K562 (cell line): ENCODE measurements around the gene AMDHD2. TPM values are rescaled to one million over a fixed set of nuclear protein-coding genes. Genes with fewer than 3 reads are reported as not detected.

ENCODE experiments used
- REST ChIP-seq, 2 experiments: fragments of 450-650 bp; formaldehyde crosslinking in 1 of 2; IDR thresholded peaks; 2 replicates each; pipeline versions ENCODE4 v1.4.0 to v1.6.1; 2014 to 2020; ENCODE audit warnings: mild to moderate bottlenecking in 2 of 2, borderline replicate concordance in 1 of 2, low read depth in 1 of 2
- polyA plus RNA-seq, 8 experiments: library from polyadenylated mRNA; depleted of rRNA in 4 of 8; stranded (reverse) in 5 of 8; unstranded in 3 of 8; fragments of >200 nt; fragmentation: Nextera tagmentation in 2 of 8; fragmentation: Illumina TruSeq in 1 of 8; extraction: Ambion mirVana in 2 of 8; extraction: Trizol in 1 of 8; gene quantifications; 2 replicates each; pipeline versions ENCODE4 v1.2.1 to v1.2.3, GENCODE V29; 2011 to 2014; ENCODE audit warnings: inconsistent platforms in 1 of 8, missing spikeins in 1 of 8
- total RNA-seq, 7 experiments: library from RNA; depleted of rRNA in 6 of 7; stranded (reverse); fragments of >200 nt in 6 of 7; fragmentation: Illumina TruSeq in 2 of 7; extraction: Trizol in 2 of 7; gene quantifications; 2 replicates each; pipeline versions ENCODE4 v1.2.1 to v1.2.3, GENCODE V29; 2011 to 2021; ENCODE audit warnings: low replicate concordance in 1 of 7

AMDHD2 gene
- total and polyA plus RNA-seq, 9 of the 15 experiments (the other 6 are each of a cell fraction or from before 2014, with no cell fraction given) = 0.38 to 56.9 (median 18.3) TPM; not detected in 1

- TF ChIP-seq REST (IDR thresholded peaks at IDR 0.05; ENCODE audit: borderline replicate concordance) (peak; percentile 50; the same call in 1 of the 2 replicates), REST (CRISPR knock-in tag; IDR thresholded peaks at IDR 0.05; ENCODE audit: low read depth) (no peak)
Measured at GRCh38 chr16:2515180-2515851, 4.9 kb upstream of the AMDHD2 start (continued).
